AG10803 (cell line): ENCODE data around the gene SLC25A18.
"Not testable (repeated sequence)": the region's sequence is repeated elsewhere in the genome, so short reads cannot be mapped to it uniquely, and the experiment has no call there.

Source experiments
- DNase-seq: peaks from one replicate; pipeline ENCODE4 v3.0.0; 2010; ENCODE audit warnings: low read depth
- H3K4me3 ChIP-seq: 2 replicates; pipeline ENCODE4 v1.5.1; 2011; ENCODE audit warnings: mild to moderate bottlenecking, low read length, control low read depth
- CTCF ChIP-seq: conservative IDR thresholded peaks from 2 replicates; pipeline ENCODE4 v1.5.1; 2011; ENCODE audit warnings: mild to moderate bottlenecking, low read length, control low read depth, inconsistent platforms

Gene SLC25A18

GRCh38 chr22:17549655-17550054 is 13.6 kb upstream of the SLC25A18 start:
- H3K4me3 ChIP-seq: no peak overlapping the region
- no peak for DNase-seq
- TF ChIP-seq CTCF: no peak

- no peak for TF ChIP-seq CTCF
- H3K4me3 ChIP-seq: no peak overlapping the region
- DNase-seq: no peak
Observed at GRCh38 chr22:17552737-17553136, 10.6 kb upstream of the SLC25A18 start.

GRCh38 chr22:17554814-17555213 is 8.5 kb upstream of the SLC25A18 start:
- no peak for TF ChIP-seq CTCF
- H3K4me3 ChIP-seq: no peak overlapping the region
- DNase-seq: no peak

GRCh38 chr22:17559188-17559587 is 4.1 kb upstream of the SLC25A18 start:
- no peak overlapping the region for H3K4me3 ChIP-seq
- TF ChIP-seq CTCF: no peak
- no peak for DNase-seq

GRCh38 chr22:17563936-17564391 is 666 bp downstream of the SLC25A18 start:
- H3K4me3 ChIP-seq: no peak overlapping the region
- TF ChIP-seq CTCF: peak; percentile 23; the same call in 1 of the 2 replicates
- peak; percentile 77 for DNase-seq

- not testable (repeated sequence) for H3K4me3 ChIP-seq, DNase-seq
Observed at GRCh38 chr22:17566016-17566687, 2.9 kb downstream of the SLC25A18 start.

- no peak for DNase-seq
- H3K4me3 ChIP-seq: no peak overlapping the region
- TF ChIP-seq CTCF: no peak
Observed at GRCh38 chr22:17566776-17567175, 3.5 kb downstream of the SLC25A18 start.
